GM18907 (cell line): ENCODE data around the gene HDHD3.
A peak's percentile ranks its signal among the peaks of the same experiment; 100 is the strongest.
"Not testable (repeated sequence)": the region's sequence is repeated elsewhere in the genome, so short reads cannot be mapped to it uniquely, and the experiment has no call there.

ENCODE experiments used
- ATAC-seq: cut with Tn5 transposase; IDR thresholded peaks from one replicate; pipeline ENCODE4 v1.9.1; 2021; ENCODE audit warnings: mild to moderate bottlenecking, moderate library complexity; ENCODE audit not compliant: unreplicated experiment

Gene HDHD3

DNA sequence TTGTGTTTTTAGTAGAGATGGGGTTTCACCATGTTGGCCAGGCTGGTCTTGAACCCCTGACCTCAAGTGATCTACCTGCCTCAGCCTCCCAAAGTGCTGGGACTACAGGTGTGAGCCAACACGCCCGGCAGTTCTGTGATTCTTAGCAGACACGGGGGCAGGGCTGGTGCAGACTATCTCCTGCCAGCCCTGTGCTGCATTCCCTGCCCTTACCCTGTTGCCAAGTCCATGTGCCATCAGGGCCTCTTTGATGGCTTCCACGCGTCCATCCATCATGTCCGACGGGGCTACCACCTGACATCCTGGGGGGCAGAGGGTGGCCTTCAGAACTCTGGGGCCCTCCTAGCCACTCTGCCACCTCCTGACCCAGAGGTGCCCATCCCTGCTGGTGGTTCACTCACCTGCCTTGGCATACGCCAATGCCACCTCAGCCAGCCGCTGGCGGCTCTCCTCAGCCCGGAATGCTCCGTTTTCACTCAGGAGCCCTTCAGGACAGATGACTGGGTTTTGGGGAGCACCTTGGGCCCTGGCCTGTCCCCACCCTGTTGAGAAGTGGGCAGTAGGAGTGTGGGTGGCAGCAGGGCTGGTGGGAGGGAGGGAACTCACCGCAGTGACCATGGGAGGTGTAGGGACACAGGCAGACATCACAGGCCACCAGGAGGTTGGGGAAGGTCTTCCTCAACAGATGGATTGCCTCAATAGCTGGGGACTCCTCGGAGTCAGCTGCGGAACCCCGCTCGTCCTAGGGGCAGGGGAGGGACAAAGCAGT, 13.6 kb upstream of the HDHD3 start:
- no peak for ATAC-seq

DNA sequence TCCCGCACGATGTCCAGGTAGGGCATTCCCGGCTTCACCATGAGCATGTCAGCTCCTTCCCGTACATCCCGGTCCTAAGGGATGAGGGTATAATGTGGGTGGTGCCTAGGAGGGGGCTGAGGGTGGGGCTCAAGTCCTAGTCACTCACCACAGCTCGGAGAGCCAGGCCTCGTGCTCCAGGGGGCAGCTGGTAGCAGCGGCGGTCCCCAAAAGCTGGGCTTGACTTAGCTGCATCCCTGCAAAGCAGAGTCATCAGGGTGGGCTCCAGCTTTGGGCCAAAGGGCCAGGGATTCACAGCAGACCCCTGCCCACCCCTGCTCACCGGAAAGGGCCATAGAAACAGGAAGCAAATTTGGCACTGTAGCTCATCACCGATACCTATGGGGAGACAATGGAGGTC, 12.7 kb upstream of the HDHD3 start:
- no peak for ATAC-seq

GRCh38 chr9:113388833-113389232, 12.0 kb upstream of the HDHD3 start:
- ATAC-seq = no peak

GRCh38 chr9:113387560-113388230, 10.9 kb upstream of the HDHD3 start:
- ATAC-seq = no peak

DNA sequence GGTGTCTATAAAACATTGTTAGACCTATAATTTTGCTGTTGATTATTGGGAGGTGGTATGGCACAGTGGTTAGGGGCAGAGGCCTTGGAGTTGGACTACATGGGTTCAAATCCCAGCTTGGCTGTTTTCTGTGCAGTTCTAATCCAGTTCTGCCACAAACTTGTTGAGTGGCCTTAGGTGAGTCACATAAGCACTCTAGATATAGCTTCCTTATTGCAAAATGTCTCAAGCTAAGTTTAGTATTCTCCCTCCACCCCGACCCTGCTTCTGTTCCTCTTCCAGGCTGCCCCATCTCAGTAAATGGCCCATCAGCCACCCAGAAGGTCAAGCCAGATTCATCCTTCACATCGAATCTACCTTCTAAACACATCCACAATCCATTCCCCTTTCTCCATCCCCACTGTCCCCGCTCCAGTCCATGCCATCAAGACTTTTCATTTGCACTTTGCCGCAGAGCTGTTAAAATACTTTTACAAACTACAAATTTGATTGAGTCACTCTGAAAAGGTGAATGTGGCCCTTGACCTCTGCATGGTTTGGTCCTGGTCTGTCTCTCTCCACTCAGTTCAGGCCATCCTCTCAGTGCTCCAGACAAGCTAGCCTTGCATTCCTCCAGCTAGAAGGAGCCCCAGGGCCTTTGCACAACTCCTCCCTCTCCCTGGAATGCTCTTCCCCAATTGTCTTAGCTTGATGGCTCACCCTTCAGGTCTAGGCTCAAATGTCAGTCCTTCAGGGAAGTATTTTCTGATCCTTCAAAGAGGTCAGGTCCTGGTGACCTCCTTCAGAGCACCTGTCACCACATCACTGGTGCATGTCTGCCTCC, 10.0 kb upstream of the HDHD3 start:
- ATAC-seq = no peak

DNA sequence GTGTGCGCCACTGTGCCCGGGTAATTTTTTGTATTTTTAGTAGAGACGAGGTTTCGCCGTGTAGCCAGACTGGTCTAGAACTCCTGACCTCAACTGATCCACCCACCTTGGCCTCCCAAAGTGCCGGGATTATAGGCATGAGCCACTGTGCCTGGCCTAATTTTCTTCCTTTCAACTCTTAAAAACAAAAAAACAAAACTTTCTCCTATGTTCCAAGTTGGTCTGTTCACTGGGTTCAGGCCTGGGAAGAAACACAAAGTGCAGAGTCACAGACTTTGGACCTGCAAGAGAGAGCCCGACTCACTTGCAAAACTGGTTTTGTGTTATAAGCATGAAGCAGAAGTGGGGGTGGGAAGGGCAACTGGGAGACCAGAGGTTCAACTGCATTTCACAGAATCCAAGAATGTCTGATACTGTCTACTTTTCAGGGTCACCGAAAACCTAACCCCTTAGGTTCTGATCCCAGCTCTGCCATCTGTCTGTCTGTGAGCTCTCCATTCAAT, 5.2 kb upstream of the HDHD3 start:
- ATAC-seq = no peak

DNA sequence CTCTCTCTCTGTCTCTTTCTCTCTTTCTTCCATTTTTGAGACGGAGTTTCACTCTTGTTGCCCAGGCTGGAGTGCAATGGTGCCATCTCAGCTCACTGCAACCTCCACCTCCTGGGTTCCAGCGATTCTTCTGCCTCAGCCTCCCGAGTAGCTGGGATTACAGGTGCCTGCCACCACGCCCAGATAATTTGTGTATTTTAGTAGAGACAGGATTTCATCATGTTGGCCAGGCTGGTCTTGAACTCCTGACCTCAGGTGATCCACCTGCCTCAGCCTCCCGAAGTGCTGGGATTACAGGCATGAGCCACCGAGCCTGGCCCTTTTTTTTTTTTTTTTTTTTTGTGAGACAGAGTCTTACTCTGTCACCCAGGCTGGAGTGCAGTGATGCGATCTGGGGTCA, 4.7 kb upstream of the HDHD3 start:
- ATAC-seq = not testable (repeated sequence)

DNA sequence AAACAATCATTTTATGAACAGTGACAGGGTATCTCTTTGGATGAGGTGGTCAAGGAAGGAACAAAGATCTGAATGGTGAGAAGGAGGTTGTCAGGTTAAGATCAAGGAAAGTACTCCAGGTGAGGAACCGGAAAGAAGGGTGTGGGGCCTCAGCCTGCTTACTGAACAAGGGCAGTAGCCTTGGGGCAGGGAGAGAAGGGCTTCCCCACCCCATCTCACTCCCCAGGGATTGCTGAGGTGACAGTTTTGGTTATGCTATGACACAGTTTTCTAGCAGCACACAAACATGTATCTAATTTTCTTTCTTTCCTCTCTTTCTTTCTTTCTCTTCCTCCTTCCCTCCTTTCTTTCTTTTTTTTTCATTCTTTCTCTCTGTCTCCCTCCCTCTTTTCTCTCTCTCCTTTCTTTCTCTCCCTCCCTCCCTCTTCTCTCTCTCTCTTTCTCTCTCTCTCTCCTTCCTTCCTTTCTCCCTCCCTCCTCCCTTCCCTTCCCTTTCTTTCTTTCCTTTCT, 4.1 kb upstream of the HDHD3 start:
- ATAC-seq = peak; percentile 66

- not testable (repeated sequence) for ATAC-seq
These were observed 3.0 kb upstream of the HDHD3 start for GRCh38 chr9:113379829-113380210.

DNA sequence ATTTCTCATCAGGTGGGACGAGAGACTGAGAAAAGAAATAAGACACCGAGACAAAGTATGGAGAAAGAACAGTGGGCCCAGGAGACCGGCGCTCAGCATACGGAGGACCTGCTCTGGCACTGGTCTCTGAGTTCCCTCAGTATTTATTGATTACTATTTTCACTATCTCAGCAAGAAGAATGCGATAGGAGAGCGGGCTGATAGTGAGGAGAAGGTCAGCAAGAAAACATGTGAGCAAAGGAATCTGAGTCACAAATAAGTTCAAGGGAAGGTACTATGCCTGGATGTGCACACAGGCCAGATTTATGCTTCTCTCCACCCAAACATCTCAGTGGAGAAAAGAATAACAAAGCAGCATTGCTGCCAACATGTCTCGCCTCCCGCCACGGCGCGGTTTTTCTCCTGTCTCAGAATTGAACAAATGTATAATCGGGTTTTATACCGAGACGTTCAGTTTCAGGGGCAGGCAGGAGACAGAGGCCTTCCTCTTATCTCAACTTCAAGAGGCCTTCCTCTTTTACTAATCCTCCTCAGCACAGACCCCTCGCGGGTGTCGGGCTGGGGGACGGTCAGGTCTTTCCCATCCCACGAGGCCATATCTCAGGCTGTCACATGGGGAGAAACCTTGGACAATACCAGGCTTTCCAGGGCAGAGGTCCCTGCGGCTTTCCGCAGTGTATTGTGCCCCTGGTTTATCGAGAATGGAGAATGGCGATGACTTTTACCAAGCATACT, 2.5 kb upstream of the HDHD3 start:
- ATAC-seq = not testable (repeated sequence)

- ATAC-seq = no peak
These were observed 1.4 kb downstream of the HDHD3 start for GRCh38 chr9:113375057-113376023.

DNA sequence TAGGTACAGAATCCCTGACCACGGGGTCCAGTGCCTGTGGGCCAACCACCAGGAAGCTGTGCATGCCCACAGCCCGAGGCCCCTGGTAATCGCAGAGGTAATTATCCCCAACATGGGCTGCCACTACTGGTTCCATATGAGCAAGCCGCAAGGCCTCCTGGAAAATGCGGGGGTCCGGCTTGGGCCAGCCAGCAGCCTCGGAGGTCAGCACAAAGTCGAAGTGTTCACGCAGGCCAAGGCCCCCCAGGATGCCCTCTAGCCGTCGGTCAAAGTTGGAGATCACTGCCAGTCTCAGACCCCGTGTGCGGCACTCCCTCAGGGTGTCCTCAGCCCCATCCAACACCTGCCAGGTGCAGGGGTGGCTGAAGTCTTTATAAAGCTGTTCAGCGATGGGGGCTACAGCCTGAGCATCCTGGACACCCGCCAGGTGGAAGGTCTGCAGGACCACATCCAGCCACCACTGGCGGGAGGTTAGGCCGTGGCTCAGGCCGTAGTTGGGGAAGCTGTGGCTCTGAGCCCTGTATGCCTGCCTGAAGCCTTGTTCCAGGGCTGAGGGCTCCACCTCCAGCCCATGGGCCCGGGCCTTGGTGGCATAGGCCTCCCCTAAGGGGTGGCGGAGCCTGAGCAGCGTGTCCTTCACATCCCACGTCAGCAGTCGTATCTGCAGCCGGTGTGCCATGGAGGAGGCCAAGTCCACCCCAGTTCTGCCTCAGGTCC, 3.0 kb downstream of the HDHD3 start:
- no peak for ATAC-seq

DNA sequence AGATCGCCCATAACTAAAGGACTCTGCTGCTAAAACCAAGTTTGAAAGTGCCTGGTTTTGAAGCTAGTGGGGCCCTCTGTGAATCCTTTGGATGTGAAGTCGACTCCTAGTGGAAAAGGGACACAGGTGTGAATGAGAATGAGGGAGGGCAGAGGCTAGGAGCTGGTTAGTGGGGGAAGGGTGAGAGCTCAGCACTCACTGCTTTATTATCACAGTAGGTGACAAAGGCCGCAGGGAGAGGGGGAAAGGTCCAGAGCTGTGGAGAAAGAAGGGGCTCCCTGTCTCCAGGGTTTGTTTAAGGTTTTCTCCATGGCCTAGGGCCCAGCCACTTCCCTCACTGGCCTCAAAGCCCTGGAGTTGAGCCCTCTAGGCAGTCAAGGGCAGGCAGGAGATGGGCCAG, 3.5 kb downstream of the HDHD3 start:
- no peak for ATAC-seq

- no peak for ATAC-seq
These were observed 4.7 kb downstream of the HDHD3 start for GRCh38 chr9:113372059-113372458.

- ATAC-seq = no peak
These were observed 5.9 kb downstream of the HDHD3 start for GRCh38 chr9:113370806-113371325.

DNA sequence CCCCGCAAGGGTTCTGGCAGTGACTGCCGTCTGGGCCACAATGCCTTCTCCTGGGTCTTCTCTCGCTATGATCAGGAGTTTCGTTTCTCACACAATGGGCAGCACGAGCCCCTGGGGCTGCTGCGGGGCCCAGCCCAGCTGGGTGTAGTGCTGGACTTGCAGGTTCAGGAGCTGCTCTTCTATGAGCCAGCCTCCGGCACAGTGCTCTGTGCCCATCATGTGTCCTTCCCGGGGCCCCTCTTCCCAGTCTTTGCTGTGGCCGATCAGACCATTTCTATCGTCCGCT, 7.0 kb downstream of the HDHD3 start:
- no peak for ATAC-seq

DNA sequence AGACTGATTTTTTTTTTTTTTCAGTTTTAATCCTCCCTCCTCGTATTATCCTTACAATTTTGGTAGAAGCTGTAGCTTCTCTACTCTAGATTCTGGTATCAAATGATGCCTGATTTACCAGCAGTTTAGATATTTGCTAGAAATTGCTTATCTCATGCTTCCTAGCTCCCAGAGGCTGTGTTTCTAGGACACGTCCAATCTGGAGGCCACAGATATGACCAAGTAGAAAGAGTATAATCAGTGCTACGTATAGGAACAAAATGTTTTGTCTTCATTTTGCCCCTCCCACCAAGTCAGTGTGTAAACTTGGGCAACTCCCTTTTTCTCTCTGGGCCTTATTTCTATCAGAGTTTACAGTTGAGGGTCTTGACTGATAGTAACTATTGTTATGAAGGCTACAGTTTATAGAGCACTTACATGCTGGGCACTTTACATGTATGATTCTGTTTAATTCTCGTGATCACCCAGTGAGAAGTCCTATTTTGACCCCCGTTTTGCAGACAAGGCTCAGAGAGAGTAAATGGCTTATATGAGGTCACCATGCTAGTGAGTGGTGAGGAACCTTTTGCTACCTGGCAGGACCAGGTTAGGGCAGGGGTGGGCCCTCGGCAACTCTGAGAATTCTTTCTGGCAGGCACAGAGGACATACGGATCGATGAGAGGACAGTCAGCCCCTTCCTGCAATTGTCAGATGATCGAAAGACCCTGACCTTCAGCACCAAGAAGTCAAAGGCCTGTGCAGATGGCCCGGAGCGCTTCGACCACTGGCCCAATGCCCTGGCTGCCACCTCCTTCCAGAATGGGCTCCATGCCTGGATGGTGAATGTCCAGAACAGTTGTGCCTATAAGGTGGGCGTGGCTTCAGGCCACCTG, 7.6 kb downstream of the HDHD3 start:
- no peak for ATAC-seq
